NB4 (cell line): ENCODE results near the gene LGALS3BP.

Source experiments
- MYC ChIP-seq: IDR thresholded peaks from 2 replicates; pipeline ENCODE4 v1.6.1; 2011; ENCODE audit warnings: low read depth, low read length
- POLR2A ChIP-seq: IDR thresholded peaks from 2 replicates; pipeline ENCODE4 v1.6.1; 2011; ENCODE audit warnings: mild to moderate bottlenecking; ENCODE audit not compliant: insufficient read length; ENCODE audit errors: extremely low read depth
- TF ChIP-seq, protein P1 (sequence below): IDR thresholded peaks from one replicate; pipeline ENCODE4 v1.5.1; 2012; ENCODE audit warnings: low read depth, low read length
- TF ChIP-seq, protein P2 (sequence below): IDR thresholded peaks from 2 replicates; pipeline ENCODE4 v1.6.1; 2011; ENCODE audit warnings: low read depth, low read length

DNA sequence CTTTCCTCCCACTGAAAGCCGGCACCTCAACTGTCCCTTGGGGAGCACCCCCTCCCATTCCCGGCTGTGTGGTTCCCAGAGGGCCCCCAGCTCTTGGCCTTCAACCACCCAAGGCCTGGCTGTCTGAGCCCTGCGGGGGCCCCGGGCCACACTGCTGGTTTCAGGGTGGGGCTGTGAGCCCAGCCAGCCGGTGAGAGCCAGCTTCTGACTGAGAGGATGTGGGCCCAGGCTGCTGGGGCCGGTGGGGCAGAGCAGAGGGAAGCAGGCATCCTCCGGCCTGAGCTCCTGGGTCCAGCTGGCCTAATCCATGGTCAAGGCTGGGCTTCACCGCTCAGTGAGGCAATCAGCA is 875 bp upstream of the LGALS3BP start:
- no peak for TF ChIP-seq MYC
- TF ChIP-seq, protein P1, sequence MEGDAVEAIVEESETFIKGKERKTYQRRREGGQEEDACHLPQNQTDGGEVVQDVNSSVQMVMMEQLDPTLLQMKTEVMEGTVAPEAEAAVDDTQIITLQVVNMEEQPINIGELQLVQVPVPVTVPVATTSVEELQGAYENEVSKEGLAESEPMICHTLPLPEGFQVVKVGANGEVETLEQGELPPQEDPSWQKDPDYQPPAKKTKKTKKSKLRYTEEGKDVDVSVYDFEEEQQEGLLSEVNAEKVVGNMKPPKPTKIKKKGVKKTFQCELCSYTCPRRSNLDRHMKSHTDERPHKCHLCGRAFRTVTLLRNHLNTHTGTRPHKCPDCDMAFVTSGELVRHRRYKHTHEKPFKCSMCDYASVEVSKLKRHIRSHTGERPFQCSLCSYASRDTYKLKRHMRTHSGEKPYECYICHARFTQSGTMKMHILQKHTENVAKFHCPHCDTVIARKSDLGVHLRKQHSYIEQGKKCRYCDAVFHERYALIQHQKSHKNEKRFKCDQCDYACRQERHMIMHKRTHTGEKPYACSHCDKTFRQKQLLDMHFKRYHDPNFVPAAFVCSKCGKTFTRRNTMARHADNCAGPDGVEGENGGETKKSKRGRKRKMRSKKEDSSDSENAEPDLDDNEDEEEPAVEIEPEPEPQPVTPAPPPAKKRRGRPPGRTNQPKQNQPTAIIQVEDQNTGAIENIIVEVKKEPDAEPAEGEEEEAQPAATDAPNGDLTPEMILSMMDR = no peak
- TF ChIP-seq POLR2A = no peak
- TF ChIP-seq, protein P2, sequence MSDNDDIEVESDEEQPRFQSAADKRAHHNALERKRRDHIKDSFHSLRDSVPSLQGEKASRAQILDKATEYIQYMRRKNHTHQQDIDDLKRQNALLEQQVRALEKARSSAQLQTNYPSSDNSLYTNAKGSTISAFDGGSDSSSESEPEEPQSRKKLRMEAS = no peak
